Fibroblast of pulmonary artery (primary cell): ENCODE measurements around the gene DNAJB6.

Source experiments
- DNase-seq: peaks from one replicate; pipeline ENCODE4 v3.0.0-alpha.2; 2010; ENCODE audit warnings: low read depth
- H3K4me3 ChIP-seq: replicated peaks from 2 replicates; pipeline ENCODE4 v1.5.1; 2011; ENCODE audit warnings: low read depth, mild to moderate bottlenecking, control low read depth, low read length, moderate library complexity
- CTCF ChIP-seq: IDR thresholded peaks from 2 replicates; pipeline ENCODE4 v1.5.1; 2011; ENCODE audit warnings: mild to moderate bottlenecking, control low read depth, low read length, inconsistent platforms; ENCODE audit errors: missing control alignments

The DNAJB6 gene

GRCh38 chr7:157409149-157409752 lies 72.4 kb downstream of the DNAJB6 start:
- no peak for TF ChIP-seq CTCF
- peak; percentile 60 for DNase-seq
- no peak overlapping the region for H3K4me3 ChIP-seq

DNA sequence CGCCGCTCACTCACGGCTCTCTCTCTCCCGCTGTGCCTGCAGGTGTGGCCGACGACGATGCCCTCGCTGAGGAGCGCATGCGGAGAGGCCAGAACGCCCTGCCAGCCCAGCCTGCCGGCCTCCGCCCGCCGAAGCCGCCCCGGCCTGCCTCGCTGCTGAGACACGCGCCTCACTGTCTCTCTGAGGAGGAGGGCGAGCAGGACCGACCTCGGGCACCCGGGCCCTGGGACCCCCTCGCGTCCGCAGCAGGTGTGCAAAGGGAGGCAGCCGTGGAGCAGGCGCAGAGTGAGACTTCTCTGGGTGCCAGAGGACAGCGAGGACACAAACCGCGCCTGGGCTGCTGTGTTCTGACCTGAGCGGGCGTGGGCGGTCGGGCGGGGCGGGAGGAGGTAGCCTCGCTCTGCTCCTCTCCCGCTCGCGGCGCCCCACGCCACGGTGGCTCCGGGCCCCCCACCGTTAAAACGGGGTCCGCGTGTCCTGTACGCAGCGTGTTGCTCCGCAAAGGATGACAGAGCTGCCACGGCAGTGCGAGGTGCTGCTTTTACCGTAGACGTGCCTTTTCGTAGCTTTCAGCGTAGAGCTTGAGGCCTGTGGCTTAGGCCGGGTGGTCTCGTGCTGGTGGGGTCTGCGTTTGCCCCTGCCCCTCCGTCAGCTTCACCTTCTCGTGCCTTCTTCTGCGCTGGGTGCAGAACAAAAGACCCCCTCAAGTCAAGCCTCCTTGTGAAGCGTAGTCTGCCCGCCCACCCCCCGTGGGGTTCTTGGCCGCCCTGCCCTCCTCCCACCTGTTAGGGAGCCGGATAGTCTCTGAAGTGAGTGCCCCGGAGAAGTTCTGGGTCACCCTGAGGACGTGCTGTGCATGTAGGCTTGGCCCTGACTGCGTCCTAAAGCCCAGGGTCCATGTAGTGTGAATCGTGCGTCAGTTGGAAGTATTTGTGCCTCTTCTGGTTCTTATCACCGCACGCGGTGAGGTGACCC lies 73.2 kb downstream of the DNAJB6 start:
- no peak for TF ChIP-seq CTCF
- DNase-seq = no peak
- no peak overlapping the region for H3K4me3 ChIP-seq

DNA sequence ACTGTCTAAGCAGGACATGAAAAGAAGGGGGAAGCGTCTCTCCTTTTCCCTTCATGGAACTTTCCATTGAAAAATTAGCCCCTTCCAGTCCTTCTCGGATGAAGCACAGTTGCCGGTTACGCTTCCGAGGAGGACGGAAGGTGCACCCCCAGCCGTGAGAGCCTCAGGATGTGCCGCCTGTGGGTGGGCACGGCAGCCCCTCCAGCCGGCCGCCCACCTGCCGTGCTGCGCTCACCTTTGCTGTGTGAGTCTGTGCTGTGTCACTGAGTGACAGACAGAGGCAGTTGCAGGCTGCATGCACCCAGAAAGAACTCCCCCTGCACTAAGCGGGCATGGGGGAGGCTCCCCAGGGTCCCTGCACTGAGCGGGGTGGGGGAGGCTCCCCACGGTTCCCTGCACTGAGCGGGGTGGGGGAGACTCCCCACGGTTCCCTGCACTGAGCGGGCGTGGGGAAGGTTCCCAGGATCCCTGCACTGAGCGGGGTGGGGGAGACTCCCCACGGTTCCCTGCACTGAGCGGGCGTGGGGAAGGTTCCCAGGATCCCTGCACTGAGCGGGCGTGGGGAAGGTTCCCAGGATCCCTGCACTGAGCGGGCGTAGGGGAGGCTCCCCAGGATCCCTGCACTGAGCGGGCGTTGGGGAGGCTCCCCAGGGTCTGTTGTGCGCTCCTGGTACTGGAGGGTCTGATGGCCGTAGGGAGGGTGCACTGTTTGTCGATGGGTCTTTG lies 74.2 kb downstream of the DNAJB6 start:
- no peak overlapping the region for H3K4me3 ChIP-seq
- no peak for TF ChIP-seq CTCF
- DNase-seq = no peak

DNA sequence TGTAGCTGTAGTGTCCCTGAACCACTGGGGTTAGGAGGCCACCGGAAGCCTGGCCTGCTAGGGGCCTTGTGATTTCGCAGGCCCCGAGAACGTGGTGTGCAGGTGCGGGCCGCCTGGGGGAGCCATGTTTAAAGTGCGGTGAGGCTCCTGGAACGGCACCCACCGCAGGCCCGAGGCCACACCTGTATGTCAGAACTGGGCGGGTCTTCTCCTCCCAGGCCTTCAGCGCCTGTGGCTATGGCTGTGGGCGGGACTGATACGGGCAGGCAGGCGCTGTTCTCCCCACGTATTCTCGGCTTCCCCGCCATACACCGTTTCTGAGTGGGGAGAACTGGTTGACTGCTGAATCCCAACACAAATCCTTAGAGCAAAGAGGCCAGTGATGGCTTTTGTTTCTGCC lies 74.8 kb downstream of the DNAJB6 start:
- no peak for TF ChIP-seq CTCF
- no peak for DNase-seq
- no peak overlapping the region for H3K4me3 ChIP-seq

DNA sequence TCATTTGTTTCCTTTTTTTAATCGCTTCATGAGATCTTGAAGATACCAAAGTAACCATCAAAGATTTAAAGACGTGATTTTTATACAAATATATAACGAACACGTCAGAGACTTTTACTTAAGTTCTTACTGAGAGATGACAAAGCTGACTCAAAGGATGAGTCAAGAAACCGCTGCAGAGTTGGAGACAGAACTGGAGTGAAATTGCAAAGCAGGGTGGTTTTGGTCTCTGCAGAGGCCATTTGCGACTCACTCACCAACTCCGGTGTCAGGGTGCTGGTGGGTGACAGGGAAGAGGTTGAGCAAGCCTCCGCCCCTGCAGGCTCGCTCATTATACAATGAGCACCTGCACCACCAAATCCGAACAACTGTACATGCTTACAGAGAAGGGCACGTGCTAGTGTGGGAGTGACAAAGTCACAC lies 75.2 kb downstream of the DNAJB6 start:
- H3K4me3 ChIP-seq = no peak overlapping the region
- TF ChIP-seq CTCF = no peak
- DNase-seq = peak; percentile 53

- H3K4me3 ChIP-seq = no peak overlapping the region
- no peak for DNase-seq
- no peak for TF ChIP-seq CTCF
Measured at GRCh38 chr7:157412491-157413180, 75.8 kb downstream of the DNAJB6 start.
